PC-3 (cell line): ENCODE measurements around the gene SLC4A2. TPM values are rescaled to one million over a fixed set of nuclear protein-coding genes. Genes with fewer than 3 reads are reported as not detected.

Experiments
- ATAC-seq: fragments of 200-7000 bp; cut with Tn5 transposase; 2 replicates; pipeline ENCODE4 v1.9.1; 2020; ENCODE audit warnings: mild to moderate bottlenecking, moderate library complexity
- BruUV-seq: library from RNA; stranded (reverse); fragments of 400-500 nt; replicated peaks from 2 replicates; lab custom pipeline; 2021; lab: Mats Ljungman, UMichigan
- CTCF ChIA-PET: fragments of 300-600 bp; sonication (Branson Sonifier 250); formaldehyde crosslinking; loops from one replicate; lab custom pipeline; 2022; ENCODE audit warnings: antibody characterized with exemption; lab: Charles Lee
- POLR2A ChIA-PET: fragments of 300-600 bp; sonication (Branson Sonifier 250); formaldehyde crosslinking; loops from one replicate; lab custom pipeline; 2022; ENCODE audit warnings: antibody characterized with exemption; ENCODE audit not compliant: unreplicated experiment; lab: Charles Lee
- DNase-seq: peaks from one replicate; pipeline ENCODE4 v3.0.0-alpha.2; 2015
- H2AFZ ChIP-seq: fragments of 300-600 bp; sonication (generic); 2 replicates; pipeline ENCODE4 v1.6.0; 2016; ENCODE audit warnings: antibody characterized with exemption, low read length
- H3F3A ChIP-seq: fragments of 300-600 bp; sonication (generic); one replicate; pipeline ENCODE4 v1.6.0; 2017; ENCODE audit warnings: antibody characterized with exemption, low read length, control low read depth, mild to moderate bottlenecking; ENCODE audit not compliant: unreplicated experiment
- H3K27ac ChIP-seq: fragments of 300-600 bp; sonication (generic); 2 replicates; pipeline ENCODE4 v1.5.1; 2016; ENCODE audit warnings: mild to moderate bottlenecking, low read length
- H3K27me3 ChIP-seq: fragments of 300-600 bp; sonication (generic); 2 replicates; pipeline ENCODE4 v1.6.1; 2016; ENCODE audit warnings: low read length, mixed read lengths
- H3K36me3 ChIP-seq: fragments of 300-600 bp; sonication (generic); 2 replicates; pipeline ENCODE4 v1.6.1; 2016; ENCODE audit warnings: low read depth, mixed run types, low read length, mixed read lengths
- H3K4me1 ChIP-seq: fragments of 300-600 bp; sonication (generic); 2 replicates; pipeline ENCODE4 v1.5.1; 2016; ENCODE audit warnings: low read length; ENCODE audit not compliant: insufficient read depth
- H3K4me2 ChIP-seq: fragments of 300-600 bp; sonication (generic); 2 replicates; pipeline ENCODE4 v1.6.0; 2016; ENCODE audit warnings: low read length
- H3K4me3 ChIP-seq: fragments of 300-600 bp; sonication (generic); 2 replicates; pipeline ENCODE4 v1.5.1; 2016; ENCODE audit warnings: mild to moderate bottlenecking, low read length, mixed read lengths
- H3K79me2 ChIP-seq: fragments of 300-600 bp; sonication (generic); 2 replicates; pipeline ENCODE4 v1.6.1; 2017; ENCODE audit warnings: low read length, mixed read lengths
- H3K9ac ChIP-seq: fragments of 300-600 bp; sonication (generic); 2 replicates; pipeline ENCODE4 v1.6.0; 2016; ENCODE audit warnings: mild to moderate bottlenecking, low read length
- H3K9me2 ChIP-seq: fragments of 300-600 bp; sonication (generic); replicated peaks from 2 replicates; pipeline ENCODE4 v1.6.1; 2016; ENCODE audit warnings: mixed run types, low read length, mixed read lengths
- H3K9me3 ChIP-seq: fragments of 300-600 bp; sonication (generic); 2 replicates; pipeline ENCODE4 v1.6.1; 2016; ENCODE audit warnings: low read length, mixed read lengths
- H4K20me1 ChIP-seq: fragments of 300-600 bp; sonication (generic); 2 replicates; pipeline ENCODE4 v1.6.1; 2016; ENCODE audit warnings: low read length, mixed read lengths
- EZH2 ChIP-seq: fragments of 300-600 bp; sonication (generic); IDR thresholded peaks from one replicate; pipeline ENCODE4 v1.6.1; 2017; ENCODE audit warnings: antibody characterized with exemption, mild to moderate bottlenecking, low read length; ENCODE audit not compliant: unreplicated experiment
- EZH2phosphoT487 ChIP-seq: fragments of 300-600 bp; sonication (generic); IDR thresholded peaks from 2 replicates; pipeline ENCODE4 v1.6.1; 2018; ENCODE audit warnings: mild to moderate bottlenecking, antibody characterized with exemption, low read length, borderline replicate concordance
- intact Hi-C: fragments of 100-400 bp; cut with micrococcal nuclease; formaldehyde crosslinking; loops from 2 replicates; pipeline ENCODE4 v1.9.0; 2023
- total RNA-seq: library from RNA; depleted of rRNA; stranded (reverse); fragments of >200 nt; gene quantifications from 2 replicates; pipeline ENCODE4 v1.2.3, GENCODE V29; 2014
- TF ChIP-seq, protein P1 (sequence below): fragments of 300-600 bp; sonication (generic); conservative IDR thresholded peaks from 2 replicates; pipeline ENCODE4 v1.5.1; 2017; ENCODE audit warnings: antibody characterized with exemption, low read depth, mild to moderate bottlenecking, low read length

SLC4A2 gene
- total RNA-seq, 1 experiment from 2014 or later: 284 TPM

- H3K4me2 ChIP-seq: no peak overlapping the region
- DNase-seq: no peak
- ChIA-PET POLR2A (no interaction called here), CTCF (no interaction called here)
- H4K20me1 ChIP-seq: peaks cover 31% of the 10 kb centered on the region
- H3K9me3 ChIP-seq: no peaks in the 10 kb centered on the region
- no peak overlapping the region for H2AFZ ChIP-seq
- TF ChIP-seq EZH2phosphoT487 (no peak), EZH2 (no peak)
- peaks cover 94% of the 10 kb centered on the region for H3K79me2 ChIP-seq
- BruUV-seq: no TSS peak
- no peaks in the 10 kb centered on the region for H3K27me3 ChIP-seq
- H3F3A ChIP-seq: no peaks in the 10 kb centered on the region
- H3K36me3 ChIP-seq: no peaks in the 10 kb centered on the region; the same call in 1 of the 2 replicates
- no peaks in the 10 kb centered on the region for H3K9me2 ChIP-seq
- intact Hi-C loops: no loop called here
- no peak overlapping the region for H3K4me3 ChIP-seq
- no peak overlapping the region for H3K9ac ChIP-seq
- no peak overlapping the region for H3K27ac ChIP-seq
- peak; percentile 42 for ATAC-seq
- H3K4me1 ChIP-seq: no peaks in the 10 kb centered on the region
Measured at GRCh38 chr7:151095123-151095797, 35.9 kb downstream of the SLC4A2 start.

DNA sequence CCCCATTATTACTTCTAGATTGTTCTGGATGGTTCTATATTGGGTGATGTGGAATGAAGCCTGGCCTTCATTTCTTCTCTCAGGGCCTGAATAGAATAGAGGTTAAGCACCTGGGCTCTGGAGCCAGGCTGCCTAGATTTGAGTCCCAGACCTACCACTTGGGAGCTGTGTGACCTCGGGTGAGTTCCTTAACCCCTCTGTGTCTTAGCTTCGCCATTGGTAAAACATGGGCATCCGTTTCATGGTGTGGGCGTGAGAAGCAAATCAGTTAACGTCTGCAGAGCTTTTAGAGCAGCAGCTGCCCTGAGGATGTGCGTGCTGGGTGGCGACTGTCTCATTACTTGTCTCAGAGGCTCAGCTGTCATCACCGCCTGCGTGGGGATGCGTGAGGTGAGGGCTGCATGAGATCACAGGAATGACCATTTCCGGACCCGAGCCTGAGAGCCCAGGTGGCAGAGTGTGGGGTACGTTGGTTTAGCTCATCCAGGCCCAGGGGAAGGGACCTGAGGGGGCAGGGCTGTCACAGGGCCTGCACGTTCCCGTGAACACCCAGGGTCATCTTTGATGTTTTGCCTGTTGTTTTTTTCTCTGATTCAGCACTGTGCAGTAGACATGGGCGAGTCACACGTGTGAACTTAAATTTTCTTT lies 36.6 kb downstream of the SLC4A2 start:
- no peaks in the 10 kb centered on the region for H3K9me2 ChIP-seq
- no TSS peak for BruUV-seq
- H4K20me1 ChIP-seq: peaks cover 30% of the 10 kb centered on the region

DNA sequence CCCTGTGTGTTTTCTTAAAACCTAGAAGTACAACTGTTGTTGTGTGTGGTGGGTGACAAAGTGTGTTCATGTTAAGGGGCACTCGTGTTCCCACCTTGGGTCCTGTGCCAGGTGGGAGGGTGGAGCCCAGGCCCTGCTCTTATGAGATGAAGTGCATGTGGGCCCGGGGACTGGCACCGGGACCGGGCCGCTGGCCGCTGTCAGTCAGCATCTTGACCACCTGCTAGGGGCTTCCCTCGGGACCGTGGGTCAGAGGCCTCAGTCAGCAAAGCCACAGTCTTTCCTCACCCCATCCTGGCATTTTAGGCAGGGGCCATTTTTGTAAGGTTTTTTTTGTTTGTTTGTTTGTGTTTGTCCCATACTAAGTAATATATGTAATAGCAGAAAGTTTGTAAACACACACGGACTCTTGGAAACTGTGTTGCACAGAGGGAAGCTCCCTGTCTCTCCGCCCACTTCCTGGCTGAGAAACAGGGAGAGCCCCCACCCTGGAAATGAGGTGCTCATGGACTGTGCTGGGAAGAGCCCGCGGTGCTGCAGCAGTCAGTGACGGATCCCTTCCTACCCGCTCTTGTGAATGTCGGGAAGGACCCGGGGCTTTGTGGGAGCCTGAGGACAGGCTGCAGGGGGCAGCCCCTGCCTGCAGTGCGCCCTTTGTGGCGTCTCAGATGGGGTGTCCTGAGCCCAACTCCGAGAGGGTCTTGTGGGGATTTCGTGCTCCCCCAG lies 40.3 kb downstream of the SLC4A2 start:
- Histone ChIP-seq H3K9ac (no peak overlapping the region), H3K9me3 (no peaks in the 10 kb centered on the region), H3K36me3 (no peaks in the 10 kb centered on the region)

More for the DNA sequence above, 36.6 kb downstream of the SLC4A2 start:
- H3K4me2 ChIP-seq: no peak overlapping the region
- H3K9ac ChIP-seq: no peak overlapping the region
- ChIA-PET CTCF (no interaction called here), POLR2A (no interaction called here)
- H3K27me3 ChIP-seq: no peaks in the 10 kb centered on the region
- no peaks in the 10 kb centered on the region; the same call in 1 of the 2 replicates for H3K36me3 ChIP-seq
- H2AFZ ChIP-seq: no peak overlapping the region
- ATAC-seq: no peak
- no peaks in the 10 kb centered on the region for H3K9me3 ChIP-seq
- no peaks in the 10 kb centered on the region for H3F3A ChIP-seq
- TF ChIP-seq EZH2 (no peak), EZH2phosphoT487 (no peak)
- TF ChIP-seq, protein P1, sequence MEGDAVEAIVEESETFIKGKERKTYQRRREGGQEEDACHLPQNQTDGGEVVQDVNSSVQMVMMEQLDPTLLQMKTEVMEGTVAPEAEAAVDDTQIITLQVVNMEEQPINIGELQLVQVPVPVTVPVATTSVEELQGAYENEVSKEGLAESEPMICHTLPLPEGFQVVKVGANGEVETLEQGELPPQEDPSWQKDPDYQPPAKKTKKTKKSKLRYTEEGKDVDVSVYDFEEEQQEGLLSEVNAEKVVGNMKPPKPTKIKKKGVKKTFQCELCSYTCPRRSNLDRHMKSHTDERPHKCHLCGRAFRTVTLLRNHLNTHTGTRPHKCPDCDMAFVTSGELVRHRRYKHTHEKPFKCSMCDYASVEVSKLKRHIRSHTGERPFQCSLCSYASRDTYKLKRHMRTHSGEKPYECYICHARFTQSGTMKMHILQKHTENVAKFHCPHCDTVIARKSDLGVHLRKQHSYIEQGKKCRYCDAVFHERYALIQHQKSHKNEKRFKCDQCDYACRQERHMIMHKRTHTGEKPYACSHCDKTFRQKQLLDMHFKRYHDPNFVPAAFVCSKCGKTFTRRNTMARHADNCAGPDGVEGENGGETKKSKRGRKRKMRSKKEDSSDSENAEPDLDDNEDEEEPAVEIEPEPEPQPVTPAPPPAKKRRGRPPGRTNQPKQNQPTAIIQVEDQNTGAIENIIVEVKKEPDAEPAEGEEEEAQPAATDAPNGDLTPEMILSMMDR: no peak
- no peak overlapping the region for H3K4me3 ChIP-seq
- no peaks in the 10 kb centered on the region for H3K4me1 ChIP-seq
- DNase-seq: no peak
- H3K27ac ChIP-seq: no peak overlapping the region
- peaks cover 93% of the 10 kb centered on the region for H3K79me2 ChIP-seq
- intact Hi-C loops: no loop called here

More for the DNA sequence above, 40.3 kb downstream of the SLC4A2 start:
- H3K79me2 ChIP-seq: peaks cover 88% of the 10 kb centered on the region
- no peaks in the 10 kb centered on the region for H3K4me1 ChIP-seq
- H3K4me2 ChIP-seq: no peak overlapping the region
- no peak overlapping the region for H2AFZ ChIP-seq
- H4K20me1 ChIP-seq: peaks cover 5% of the 10 kb centered on the region; the same call in 1 of the 2 replicates
- no peak for DNase-seq
- POLR2A ChIA-PET: no interaction called here
- intact Hi-C loops: no loop called here
- H3K27me3 ChIP-seq: no peaks in the 10 kb centered on the region
- no peaks in the 10 kb centered on the region for H3K9me2 ChIP-seq
- no peaks in the 10 kb centered on the region for H3F3A ChIP-seq
- TF ChIP-seq, protein P1: no peak
- no peak for TF ChIP-seq EZH2
- TF ChIP-seq EZH2phosphoT487: no peak
- CTCF ChIA-PET: no interaction called here
- BruUV-seq: no TSS peak
- H3K27ac ChIP-seq: no peak overlapping the region
- no peak for ATAC-seq
- no peak overlapping the region for H3K4me3 ChIP-seq
